Measurements from ENCODE around the gene RBP4. TPM values are rescaled to one million over a fixed set of nuclear protein-coding genes. Genes with fewer than 3 reads are reported as not detected.

The RBP4 gene
- total RNA-seq, result not detected in 2 replicates
- long read RNA-seq, result 0 reads

DNA sequence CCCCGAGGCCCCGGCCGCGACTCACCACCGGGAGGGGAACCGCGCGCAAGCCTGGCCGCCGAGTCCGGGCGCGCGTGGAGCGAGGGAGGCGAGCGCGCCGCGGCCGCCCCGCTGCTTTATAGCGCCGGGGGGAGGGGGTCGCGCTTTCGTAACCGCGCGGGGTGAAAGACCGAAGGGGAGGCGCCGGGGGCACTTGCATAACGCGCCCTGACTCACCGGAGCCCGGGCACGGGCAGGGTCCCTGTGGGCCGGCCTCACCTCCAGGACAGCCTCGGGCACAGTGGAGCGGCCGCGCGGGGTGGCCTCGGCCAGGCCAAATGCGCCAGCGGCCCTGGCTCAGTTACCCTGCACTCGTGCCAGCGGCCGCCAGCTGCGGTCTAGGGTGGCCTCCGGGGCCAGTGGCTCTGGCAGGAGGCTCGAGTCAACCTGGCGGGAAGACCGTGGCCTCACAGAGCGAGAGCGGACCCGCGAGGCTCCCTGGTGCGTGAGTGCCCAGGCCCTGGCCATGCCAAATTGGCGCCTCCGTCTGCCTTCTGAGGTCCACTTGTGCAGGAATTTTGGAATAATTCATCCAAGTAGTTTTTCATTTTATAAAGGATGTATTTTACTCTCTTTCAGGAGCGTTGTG, at the start of gene RBP4:
Gene RBP4 (minus strand): TSS at position 90 of the 628 bp plus-strand sequence. CDS start 207 bp downstream, outside the sequence.
- H3K36me3 Mint-ChIP-seq (ENCODE audit: low read depth), result no peaks in the 10 kb centered on the region
- peak within 1 kb of the TSS; percentile 61 for H3K4me3 Mint-ChIP-seq
- H3K27ac Mint-ChIP-seq (ENCODE audit: unreplicated experiment), result no peak within 1 kb of the TSS
- peaks cover 4% of the 10 kb centered on the region for H3K4me1 Mint-ChIP-seq
- TF ChIP-seq, protein P1, sequence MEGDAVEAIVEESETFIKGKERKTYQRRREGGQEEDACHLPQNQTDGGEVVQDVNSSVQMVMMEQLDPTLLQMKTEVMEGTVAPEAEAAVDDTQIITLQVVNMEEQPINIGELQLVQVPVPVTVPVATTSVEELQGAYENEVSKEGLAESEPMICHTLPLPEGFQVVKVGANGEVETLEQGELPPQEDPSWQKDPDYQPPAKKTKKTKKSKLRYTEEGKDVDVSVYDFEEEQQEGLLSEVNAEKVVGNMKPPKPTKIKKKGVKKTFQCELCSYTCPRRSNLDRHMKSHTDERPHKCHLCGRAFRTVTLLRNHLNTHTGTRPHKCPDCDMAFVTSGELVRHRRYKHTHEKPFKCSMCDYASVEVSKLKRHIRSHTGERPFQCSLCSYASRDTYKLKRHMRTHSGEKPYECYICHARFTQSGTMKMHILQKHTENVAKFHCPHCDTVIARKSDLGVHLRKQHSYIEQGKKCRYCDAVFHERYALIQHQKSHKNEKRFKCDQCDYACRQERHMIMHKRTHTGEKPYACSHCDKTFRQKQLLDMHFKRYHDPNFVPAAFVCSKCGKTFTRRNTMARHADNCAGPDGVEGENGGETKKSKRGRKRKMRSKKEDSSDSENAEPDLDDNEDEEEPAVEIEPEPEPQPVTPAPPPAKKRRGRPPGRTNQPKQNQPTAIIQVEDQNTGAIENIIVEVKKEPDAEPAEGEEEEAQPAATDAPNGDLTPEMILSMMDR (conservative IDR thresholded peaks at IDR 0.05), result no peak
- DNase-seq (ENCODE audit: low read depth, low spot score), result peak; percentile 7
- H3K27me3 Mint-ChIP-seq (ENCODE audit: low read depth), result peaks cover 76% of the 10 kb centered on the region
- no peaks in the 10 kb centered on the region for H3K9me3 Mint-ChIP-seq

DNA sequence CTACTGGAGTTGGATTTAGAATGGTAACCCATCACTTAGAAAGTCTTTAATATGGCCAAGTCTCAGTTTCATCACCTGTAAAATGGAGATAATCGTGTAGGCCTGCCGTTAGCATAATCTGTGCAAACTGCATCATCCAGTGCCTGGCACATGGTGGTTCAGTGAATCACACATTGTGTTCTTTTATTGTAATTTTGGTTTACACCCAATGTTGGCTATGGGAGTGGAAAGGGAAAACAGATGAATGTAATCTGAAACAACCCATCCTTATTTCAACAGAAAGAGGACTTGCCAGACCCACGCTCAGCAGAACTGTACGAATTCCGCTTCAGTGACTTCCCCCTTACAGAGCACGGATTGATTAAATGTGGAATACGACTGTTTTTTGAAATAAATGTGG, 38.8 kb upstream of the RBP4 start:
- H3K27ac Mint-ChIP-seq (ENCODE audit: unreplicated experiment), result no peak overlapping the region
- H3K36me3 Mint-ChIP-seq (ENCODE audit: low read depth), result no peaks in the 10 kb centered on the region
- TF ChIP-seq, protein P1 (conservative IDR thresholded peaks at IDR 0.05), result no peak
- H3K27me3 Mint-ChIP-seq (ENCODE audit: low read depth), result peaks cover 2% of the 10 kb centered on the region
- no peaks in the 10 kb centered on the region for H3K4me1 Mint-ChIP-seq
- H3K9me3 Mint-ChIP-seq, result peaks cover under 1% of the 10 kb centered on the region
- no peak for DNase-seq (ENCODE audit: low read depth, low spot score)
- no peak overlapping the region for H3K4me3 Mint-ChIP-seq

DNA sequence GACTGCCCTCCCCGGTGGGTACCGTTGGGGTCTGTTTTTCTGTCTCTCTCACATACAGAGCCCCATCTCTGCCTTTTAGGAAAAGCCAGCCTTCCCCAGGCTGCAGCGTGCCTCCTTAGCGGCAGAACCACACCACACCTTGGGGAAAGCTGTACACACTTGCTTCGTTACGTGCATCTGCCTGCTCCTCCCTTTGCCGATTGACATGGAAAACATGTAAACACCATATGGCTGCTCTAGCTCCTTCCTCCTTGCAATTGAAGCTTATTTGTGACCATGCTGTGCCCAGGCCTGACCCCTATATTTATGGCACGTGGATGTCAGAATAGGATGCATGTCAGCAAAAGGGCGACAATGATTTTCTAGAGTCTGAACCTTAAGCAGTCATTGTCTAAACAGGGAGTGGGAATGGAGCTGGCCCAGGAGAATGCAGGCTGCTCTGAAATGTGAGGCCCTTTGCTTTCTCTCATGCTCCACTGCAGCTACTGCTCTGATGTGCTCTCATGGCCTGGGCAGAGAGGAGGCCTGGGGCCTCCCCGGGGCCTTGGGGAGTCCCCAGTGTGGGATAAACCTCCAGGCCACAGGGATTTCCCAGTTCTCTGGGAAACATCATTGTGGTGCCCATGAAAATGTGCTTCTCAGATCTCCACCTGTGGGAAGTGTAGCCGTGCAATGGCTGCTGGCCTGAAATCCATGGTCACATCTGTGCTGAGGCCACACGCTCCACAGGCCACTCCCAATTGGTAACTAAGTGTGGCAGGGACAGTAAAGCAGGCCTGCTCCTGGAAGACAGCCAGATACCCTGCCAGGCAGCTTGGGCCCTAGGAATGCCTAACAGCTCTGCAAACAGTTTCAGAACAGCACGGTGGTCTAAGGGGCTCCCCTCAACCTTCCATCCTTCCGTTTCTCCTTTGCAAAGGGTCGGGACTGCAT, 29.9 kb upstream of the RBP4 start:
- TF ChIP-seq, protein P1 (conservative IDR thresholded peaks at IDR 0.05), result no peak
- Mint-ChIP-seq H3K4me1 (no peaks in the 10 kb centered on the region), H3K27me3 (ENCODE audit: low read depth) (peaks cover 2% of the 10 kb centered on the region), H3K36me3 (ENCODE audit: low read depth) (no peaks in the 10 kb centered on the region), H3K27ac (ENCODE audit: unreplicated experiment) (no peak overlapping the region), H3K4me3 (no peak overlapping the region), H3K9me3 (peaks cover 3% of the 10 kb centered on the region)
- DNase-seq (ENCODE audit: low read depth, low spot score), result no peak

DNA sequence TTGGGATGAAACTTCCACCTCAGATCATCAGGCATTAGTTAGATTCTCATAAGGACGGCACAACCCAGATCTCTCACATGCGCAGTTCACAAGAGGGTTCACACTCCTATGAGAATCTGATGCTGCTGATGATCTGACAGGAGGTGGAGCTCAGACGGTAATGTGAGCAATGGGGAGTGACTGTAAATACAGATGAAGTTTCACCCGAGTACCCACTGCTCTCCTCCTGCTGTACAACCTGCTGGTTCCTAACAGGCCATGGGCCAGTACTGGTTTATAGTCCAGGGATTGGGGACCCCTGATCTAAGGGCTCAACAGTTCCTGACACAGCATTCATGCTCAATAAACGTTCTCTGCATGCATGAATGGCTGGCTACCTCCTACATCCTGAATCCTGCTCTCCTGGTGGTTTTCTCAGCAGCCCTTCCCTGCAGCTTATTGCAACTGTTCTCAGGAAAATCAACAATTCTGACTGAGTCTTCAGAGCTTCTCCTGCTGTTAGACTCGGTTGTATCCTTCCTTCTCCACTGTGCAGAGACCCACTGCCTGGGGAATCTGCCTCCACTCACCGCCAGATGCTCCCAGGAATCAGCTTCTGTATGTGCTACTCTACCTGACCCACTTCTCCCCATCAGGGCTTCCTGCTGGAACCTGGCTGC, 28.7 kb upstream of the RBP4 start:
- H3K4me1 Mint-ChIP-seq, result no peaks in the 10 kb centered on the region
- TF ChIP-seq, protein P1 (conservative IDR thresholded peaks at IDR 0.05), result no peak
- DNase-seq (ENCODE audit: low read depth, low spot score), result no peak
- no peaks in the 10 kb centered on the region for H3K36me3 Mint-ChIP-seq (ENCODE audit: low read depth)
- H3K4me3 Mint-ChIP-seq, result no peak overlapping the region
- H3K9me3 Mint-ChIP-seq, result peaks cover 3% of the 10 kb centered on the region
- H3K27ac Mint-ChIP-seq (ENCODE audit: unreplicated experiment), result no peak overlapping the region
- H3K27me3 Mint-ChIP-seq (ENCODE audit: low read depth), result no peaks in the 10 kb centered on the region

DNA sequence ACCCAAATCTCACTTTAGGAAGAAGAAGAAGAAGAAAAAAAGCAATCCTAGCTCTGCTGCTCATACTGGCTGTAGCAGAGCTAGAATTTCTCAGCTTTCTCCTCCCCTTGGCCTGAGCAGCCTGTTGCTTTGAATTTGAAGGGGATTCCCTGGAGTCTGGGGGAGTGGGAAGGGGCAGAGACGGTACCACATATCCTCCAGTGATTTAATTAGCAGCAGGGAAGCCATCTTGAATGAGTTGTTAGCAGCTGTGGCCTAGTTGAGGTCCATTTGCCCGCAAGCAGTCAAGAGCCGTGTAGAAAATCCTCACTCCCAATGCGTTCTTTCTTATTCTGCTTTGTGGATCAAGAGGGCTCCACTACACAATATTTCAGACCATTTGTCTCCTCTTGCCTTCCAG, 27.8 kb upstream of the RBP4 start:
- DNase-seq (ENCODE audit: low read depth, low spot score), result no peak
- Mint-ChIP-seq H3K27me3 (ENCODE audit: low read depth) (no peaks in the 10 kb centered on the region), H3K36me3 (ENCODE audit: low read depth) (no peaks in the 10 kb centered on the region), H3K4me3 (no peak overlapping the region), H3K27ac (ENCODE audit: unreplicated experiment) (no peak overlapping the region), H3K9me3 (no peaks in the 10 kb centered on the region), H3K4me1 (no peaks in the 10 kb centered on the region)
- TF ChIP-seq, protein P1 (conservative IDR thresholded peaks at IDR 0.05), result no peak

Data from neural crest cell (in vitro differentiated cells).